GM23338 (cell line): ENCODE results near the gene TRAF3IP3. TPM values are rescaled to one million over a fixed set of nuclear protein-coding genes. Genes with fewer than 3 reads are reported as not detected.

Source experiments
- ATAC-seq: fragments of 200-7000 bp; cut with Tn5 transposase; 3 replicates; pipeline ENCODE4 v1.9.1; 2020
- DNase-seq: peaks from one replicate; pipeline ENCODE4 v3.0.0-alpha.2; 2015; ENCODE audit warnings: low spot score
- H2AFZ ChIP-seq: fragments of 200-600 bp; sonication (generic); 2 replicates; pipeline ENCODE4 v1.8.0; 2016; ENCODE audit warnings: antibody characterized with exemption, mild to moderate bottlenecking, moderate library complexity
- H3F3A ChIP-seq: fragments of 200-600 bp; sonication (generic); replicated peaks from 2 replicates; pipeline ENCODE4 v1.8.0; 2017; ENCODE audit warnings: antibody characterized with exemption, mixed run types, low read depth
- H3K27ac ChIP-seq: fragments of 200-600 bp; sonication (generic); 2 replicates; pipeline ENCODE4 v1.6.1; 2016; ENCODE audit warnings: low read depth
- H3K27me3 ChIP-seq: fragments of 200-600 bp; sonication (generic); 2 replicates; pipeline ENCODE4 v1.8.0; 2016; ENCODE audit warnings: mild to moderate bottlenecking, mixed run types, moderate library complexity; ENCODE audit not compliant: insufficient read depth
- H3K36me3 ChIP-seq: fragments of 200-600 bp; sonication (generic); 2 replicates; pipeline ENCODE4 v1.8.0; 2016; ENCODE audit warnings: mild to moderate bottlenecking; ENCODE audit not compliant: insufficient read depth
- H3K4me1 ChIP-seq: fragments of 200-600 bp; sonication (generic); 2 replicates; pipeline ENCODE4 v1.8.0; 2016; ENCODE audit warnings: mild to moderate bottlenecking, moderate library complexity; ENCODE audit not compliant: insufficient read depth
- H3K4me2 ChIP-seq: fragments of 200-600 bp; sonication (generic); 2 replicates; pipeline ENCODE4 v1.7.1; 2017; ENCODE audit warnings: mixed run types
- H3K4me3 ChIP-seq: fragments of 200-600 bp; sonication (generic); 2 replicates; pipeline ENCODE4 v1.6.1; 2016; ENCODE audit warnings: mixed run types
- H3K79me2 ChIP-seq: fragments of 200-600 bp; sonication (generic); replicated peaks from 2 replicates; pipeline ENCODE4 v1.8.0; 2017; ENCODE audit warnings: mild to moderate bottlenecking; ENCODE audit not compliant: insufficient read depth
- H3K9me2 ChIP-seq: fragments of 200-600 bp; sonication (generic); 2 replicates; pipeline ENCODE4 v1.8.0; 2017; ENCODE audit not compliant: insufficient read depth
- H4K20me1 ChIP-seq: fragments of 200-600 bp; sonication (generic); replicated peaks from 2 replicates; pipeline ENCODE4 v1.8.0; 2017; ENCODE audit warnings: mild to moderate bottlenecking; ENCODE audit not compliant: insufficient read depth
- H3K27ac Mint-ChIP-seq: 2 replicates; pipeline ENCODE4 v1.8.0; 2020; ENCODE audit warnings: inconsistent platforms, mild to moderate bottlenecking, moderate library complexity, mixed read lengths
- H3K27me3 Mint-ChIP-seq: 3 replicates; pipeline ENCODE4 v1.8.0; 2022; ENCODE audit warnings: low read depth, mild to moderate bottlenecking, moderate library complexity, mixed read lengths, inconsistent platforms; ENCODE audit not compliant: insufficient read depth, poor library complexity
- H3K36me3 Mint-ChIP-seq: 3 replicates; pipeline ENCODE4 v1.8.0; 2021; ENCODE audit warnings: low read depth, mild to moderate bottlenecking, inconsistent platforms, moderate library complexity, mixed read lengths
- H3K4me1 Mint-ChIP-seq: 3 replicates; pipeline ENCODE4 v1.8.0; 2020; ENCODE audit warnings: mild to moderate bottlenecking, inconsistent platforms, mixed read lengths
- H3K4me3 Mint-ChIP-seq: 3 replicates; pipeline ENCODE4 v1.8.0; 2021; ENCODE audit warnings: moderate library complexity, mild to moderate bottlenecking, inconsistent platforms, mixed read lengths
- H3K9me3 Mint-ChIP-seq: 3 replicates; pipeline ENCODE4 v1.8.0; 2020; ENCODE audit warnings: moderate library complexity, mild to moderate bottlenecking, inconsistent platforms, mixed read lengths
- CREB1 ChIP-seq: fragments of 250-450 bp; sonication (Bioruptor Pico); IDR thresholded peaks from 2 replicates; pipeline ENCODE4 v1.5.0; 2020; ENCODE audit warnings: low read depth, mild to moderate bottlenecking, moderate library complexity
- STAT1 ChIP-seq: IDR thresholded peaks from one replicate; pipeline ENCODE4 v1.6.1; 2016; ENCODE audit warnings: antibody characterized with exemption; ENCODE audit not compliant: unreplicated experiment
- ZNF114 ChIP-seq: fragments of 250-450 bp; sonication (Bioruptor Pico); IDR thresholded peaks from 2 replicates; pipeline ENCODE4 v1.5.0; 2020; ENCODE audit warnings: mild to moderate bottlenecking, moderate library complexity
- ZNF331 ChIP-seq: fragments of 250-450 bp; sonication (Bioruptor Pico); IDR thresholded peaks from 2 replicates; pipeline ENCODE4 v1.5.0; 2020; ENCODE audit warnings: low read depth, mild to moderate bottlenecking, moderate library complexity
- polyA plus RNA-seq: library from polyadenylated mRNA; unstranded; fragments of >200 nt; fragmentation: Nextera tagmentation; extraction: Ambion mirVana; gene quantifications from 2 replicates; pipeline ENCODE4 v1.2.1, GENCODE V29; 2016
- total RNA-seq: library from RNA; depleted of rRNA; stranded (reverse); fragments of >200 nt; shearing (Covaris generic); gene quantifications from 2 replicates; pipeline ENCODE4 v1.2.3, GENCODE V29; 2014
- TF ChIP-seq, protein P1 (sequence below): fragments of 250-450 bp; sonication (Bioruptor Pico); IDR thresholded peaks from 2 replicates; pipeline ENCODE4 v1.5.0; 2020; ENCODE audit warnings: mild to moderate bottlenecking, moderate library complexity
- TF ChIP-seq, protein P2 (sequence below), 2 experiments: fragments of 200-600 bp in 1 of 2; sonication (generic) in 1 of 2; conservative IDR thresholded peaks; 2 replicates each; pipeline versions ENCODE4 v1.5.1 to v1.6.1; 2016 to 2017; ENCODE audit warnings: antibody characterized with exemption in 2 of 2, low read depth in 2 of 2, mild to moderate bottlenecking in 2 of 2, moderate library complexity in 1 of 2
- TF ChIP-seq, protein P3 (sequence below): IDR thresholded peaks from one replicate; pipeline ENCODE4 v1.6.1; 2018; ENCODE audit warnings: antibody characterized with exemption; ENCODE audit not compliant: unreplicated experiment

TRAF3IP3 gene
- total and polyA plus RNA-seq, 2 experiments from 2014 or later = not detected

DNA sequence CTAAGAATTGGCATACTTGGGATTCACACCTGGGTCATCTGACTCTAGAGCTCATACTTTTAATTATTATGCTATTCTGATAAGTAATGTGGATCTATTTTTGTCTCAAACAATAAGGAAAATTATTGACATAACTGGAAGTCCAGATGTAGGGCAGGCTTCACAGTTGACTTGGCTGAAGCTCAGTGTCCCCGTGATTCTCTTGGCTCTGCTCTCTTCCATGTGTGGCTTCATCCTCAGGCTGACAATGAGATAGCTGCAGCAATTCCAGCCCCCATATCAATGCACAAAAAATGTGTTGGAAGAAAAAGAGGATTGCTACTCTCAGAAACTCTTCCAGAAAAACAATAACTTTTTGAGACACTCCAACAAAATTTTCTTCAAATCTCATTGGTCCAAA is 27.4 kb upstream of the TRAF3IP3 start (continued):
- TF ChIP-seq, protein P1, sequence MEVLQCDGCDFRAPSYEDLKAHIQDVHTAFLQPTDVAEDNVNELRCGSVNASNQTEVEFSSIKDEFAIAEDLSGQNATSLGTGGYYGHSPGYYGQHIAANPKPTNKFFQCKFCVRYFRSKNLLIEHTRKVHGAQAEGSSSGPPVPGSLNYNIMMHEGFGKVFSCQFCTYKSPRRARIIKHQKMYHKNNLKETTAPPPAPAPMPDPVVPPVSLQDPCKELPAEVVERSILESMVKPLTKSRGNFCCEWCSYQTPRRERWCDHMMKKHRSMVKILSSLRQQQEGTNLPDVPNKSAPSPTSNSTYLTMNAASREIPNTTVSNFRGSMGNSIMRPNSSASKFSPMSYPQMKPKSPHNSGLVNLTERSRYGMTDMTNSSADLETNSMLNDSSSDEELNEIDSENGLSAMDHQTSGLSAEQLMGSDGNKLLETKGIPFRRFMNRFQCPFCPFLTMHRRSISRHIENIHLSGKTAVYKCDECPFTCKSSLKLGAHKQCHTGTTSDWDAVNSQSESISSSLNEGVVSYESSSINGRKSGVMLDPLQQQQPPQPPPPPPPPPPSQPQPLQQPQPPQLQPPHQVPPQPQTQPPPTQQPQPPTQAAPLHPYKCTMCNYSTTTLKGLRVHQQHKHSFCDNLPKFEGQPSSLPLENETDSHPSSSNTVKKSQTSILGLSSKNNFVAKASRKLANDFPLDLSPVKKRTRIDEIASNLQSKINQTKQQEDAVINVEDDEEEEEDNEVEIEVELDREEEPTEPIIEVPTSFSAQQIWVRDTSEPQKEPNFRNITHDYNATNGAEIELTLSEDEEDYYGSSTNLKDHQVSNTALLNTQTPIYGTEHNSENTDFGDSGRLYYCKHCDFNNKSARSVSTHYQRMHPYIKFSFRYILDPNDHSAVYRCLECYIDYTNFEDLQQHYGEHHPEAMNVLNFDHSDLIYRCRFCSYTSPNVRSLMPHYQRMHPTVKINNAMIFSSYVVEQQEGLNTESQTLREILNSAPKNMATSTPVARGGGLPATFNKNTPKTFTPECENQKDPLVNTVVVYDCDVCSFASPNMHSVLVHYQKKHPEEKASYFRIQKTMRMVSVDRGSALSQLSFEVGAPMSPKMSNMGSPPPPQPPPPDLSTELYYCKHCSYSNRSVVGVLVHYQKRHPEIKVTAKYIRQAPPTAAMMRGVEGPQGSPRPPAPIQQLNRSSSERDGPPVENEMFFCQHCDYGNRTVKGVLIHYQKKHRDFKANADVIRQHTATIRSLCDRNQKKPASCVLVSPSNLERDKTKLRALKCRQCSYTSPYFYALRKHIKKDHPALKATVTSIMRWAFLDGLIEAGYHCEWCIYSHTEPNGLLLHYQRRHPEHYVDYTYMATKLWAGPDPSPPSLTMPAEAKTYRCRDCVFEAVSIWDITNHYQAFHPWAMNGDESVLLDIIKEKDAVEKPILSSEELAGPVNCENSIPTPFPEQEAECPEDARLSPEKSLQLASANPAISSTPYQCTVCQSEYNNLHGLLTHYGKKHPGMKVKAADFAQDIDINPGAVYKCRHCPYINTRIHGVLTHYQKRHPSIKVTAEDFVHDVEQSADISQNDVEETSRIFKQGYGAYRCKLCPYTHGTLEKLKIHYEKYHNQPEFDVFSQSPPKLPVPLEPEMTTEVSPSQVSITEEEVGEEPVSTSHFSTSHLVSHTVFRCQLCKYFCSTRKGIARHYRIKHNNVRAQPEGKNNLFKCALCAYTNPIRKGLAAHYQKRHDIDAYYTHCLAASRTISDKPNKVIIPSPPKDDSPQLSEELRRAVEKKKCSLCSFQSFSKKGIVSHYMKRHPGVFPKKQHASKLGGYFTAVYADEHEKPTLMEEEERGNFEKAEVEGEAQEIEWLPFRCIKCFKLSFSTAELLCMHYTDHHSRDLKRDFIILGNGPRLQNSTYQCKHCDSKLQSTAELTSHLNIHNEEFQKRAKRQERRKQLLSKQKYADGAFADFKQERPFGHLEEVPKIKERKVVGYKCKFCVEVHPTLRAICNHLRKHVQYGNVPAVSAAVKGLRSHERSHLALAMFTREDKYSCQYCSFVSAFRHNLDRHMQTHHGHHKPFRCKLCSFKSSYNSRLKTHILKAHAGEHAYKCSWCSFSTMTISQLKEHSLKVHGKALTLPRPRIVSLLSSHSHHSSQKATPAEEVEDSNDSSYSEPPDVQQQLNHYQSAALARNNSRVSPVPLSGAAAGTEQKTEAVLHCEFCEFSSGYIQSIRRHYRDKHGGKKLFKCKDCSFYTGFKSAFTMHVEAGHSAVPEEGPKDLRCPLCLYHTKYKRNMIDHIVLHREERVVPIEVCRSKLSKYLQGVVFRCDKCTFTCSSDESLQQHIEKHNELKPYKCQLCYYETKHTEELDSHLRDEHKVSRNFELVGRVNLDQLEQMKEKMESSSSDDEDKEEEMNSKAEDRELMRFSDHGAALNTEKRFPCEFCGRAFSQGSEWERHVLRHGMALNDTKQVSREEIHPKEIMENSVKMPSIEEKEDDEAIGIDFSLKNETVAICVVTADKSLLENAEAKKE (CRISPR knock-in tag) = no peak
- TF ChIP-seq, protein P2, sequence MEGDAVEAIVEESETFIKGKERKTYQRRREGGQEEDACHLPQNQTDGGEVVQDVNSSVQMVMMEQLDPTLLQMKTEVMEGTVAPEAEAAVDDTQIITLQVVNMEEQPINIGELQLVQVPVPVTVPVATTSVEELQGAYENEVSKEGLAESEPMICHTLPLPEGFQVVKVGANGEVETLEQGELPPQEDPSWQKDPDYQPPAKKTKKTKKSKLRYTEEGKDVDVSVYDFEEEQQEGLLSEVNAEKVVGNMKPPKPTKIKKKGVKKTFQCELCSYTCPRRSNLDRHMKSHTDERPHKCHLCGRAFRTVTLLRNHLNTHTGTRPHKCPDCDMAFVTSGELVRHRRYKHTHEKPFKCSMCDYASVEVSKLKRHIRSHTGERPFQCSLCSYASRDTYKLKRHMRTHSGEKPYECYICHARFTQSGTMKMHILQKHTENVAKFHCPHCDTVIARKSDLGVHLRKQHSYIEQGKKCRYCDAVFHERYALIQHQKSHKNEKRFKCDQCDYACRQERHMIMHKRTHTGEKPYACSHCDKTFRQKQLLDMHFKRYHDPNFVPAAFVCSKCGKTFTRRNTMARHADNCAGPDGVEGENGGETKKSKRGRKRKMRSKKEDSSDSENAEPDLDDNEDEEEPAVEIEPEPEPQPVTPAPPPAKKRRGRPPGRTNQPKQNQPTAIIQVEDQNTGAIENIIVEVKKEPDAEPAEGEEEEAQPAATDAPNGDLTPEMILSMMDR (conservative IDR thresholded peaks at IDR 0.05; ENCODE audit: low read depth in 2 of 2) = no peak

DNA sequence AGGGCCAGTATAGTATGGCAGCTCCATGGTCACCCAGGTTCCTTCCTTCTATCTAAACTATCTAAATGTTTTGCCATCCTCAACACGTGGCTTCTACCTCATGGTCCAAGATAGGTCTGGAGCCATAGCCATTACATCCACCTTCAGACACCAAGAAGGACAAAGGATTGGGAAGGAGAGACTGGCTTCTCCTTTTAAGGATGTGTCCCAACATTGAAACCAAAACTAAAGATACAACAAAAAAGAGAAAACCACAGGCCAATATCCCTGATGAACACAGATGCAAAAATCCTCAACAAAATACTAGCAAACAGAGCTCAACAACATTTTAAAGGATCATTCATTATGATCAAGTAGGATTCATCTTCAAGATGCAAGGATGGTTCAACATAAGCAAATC is 26.4 kb upstream of the TRAF3IP3 start:
- no peaks in the 10 kb centered on the region for H3K79me2 ChIP-seq
- TF ChIP-seq STAT1 (no peak), ZNF331 (CRISPR knock-in tag) (no peak), CREB1 (no peak), ZNF114 (CRISPR knock-in tag) (no peak)
- TF ChIP-seq, protein P3, sequence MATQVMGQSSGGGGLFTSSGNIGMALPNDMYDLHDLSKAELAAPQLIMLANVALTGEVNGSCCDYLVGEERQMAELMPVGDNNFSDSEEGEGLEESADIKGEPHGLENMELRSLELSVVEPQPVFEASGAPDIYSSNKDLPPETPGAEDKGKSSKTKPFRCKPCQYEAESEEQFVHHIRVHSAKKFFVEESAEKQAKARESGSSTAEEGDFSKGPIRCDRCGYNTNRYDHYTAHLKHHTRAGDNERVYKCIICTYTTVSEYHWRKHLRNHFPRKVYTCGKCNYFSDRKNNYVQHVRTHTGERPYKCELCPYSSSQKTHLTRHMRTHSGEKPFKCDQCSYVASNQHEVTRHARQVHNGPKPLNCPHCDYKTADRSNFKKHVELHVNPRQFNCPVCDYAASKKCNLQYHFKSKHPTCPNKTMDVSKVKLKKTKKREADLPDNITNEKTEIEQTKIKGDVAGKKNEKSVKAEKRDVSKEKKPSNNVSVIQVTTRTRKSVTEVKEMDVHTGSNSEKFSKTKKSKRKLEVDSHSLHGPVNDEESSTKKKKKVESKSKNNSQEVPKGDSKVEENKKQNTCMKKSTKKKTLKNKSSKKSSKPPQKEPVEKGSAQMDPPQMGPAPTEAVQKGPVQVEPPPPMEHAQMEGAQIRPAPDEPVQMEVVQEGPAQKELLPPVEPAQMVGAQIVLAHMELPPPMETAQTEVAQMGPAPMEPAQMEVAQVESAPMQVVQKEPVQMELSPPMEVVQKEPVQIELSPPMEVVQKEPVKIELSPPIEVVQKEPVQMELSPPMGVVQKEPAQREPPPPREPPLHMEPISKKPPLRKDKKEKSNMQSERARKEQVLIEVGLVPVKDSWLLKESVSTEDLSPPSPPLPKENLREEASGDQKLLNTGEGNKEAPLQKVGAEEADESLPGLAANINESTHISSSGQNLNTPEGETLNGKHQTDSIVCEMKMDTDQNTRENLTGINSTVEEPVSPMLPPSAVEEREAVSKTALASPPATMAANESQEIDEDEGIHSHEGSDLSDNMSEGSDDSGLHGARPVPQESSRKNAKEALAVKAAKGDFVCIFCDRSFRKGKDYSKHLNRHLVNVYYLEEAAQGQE = no peak

More for the DNA sequence above, 26.4 kb upstream of the TRAF3IP3 start:
- Histone ChIP-seq H3K9me2 (no peaks in the 10 kb centered on the region), H3K27me3 (no peaks in the 10 kb centered on the region), H3K27ac (no peak overlapping the region), H3K4me1 (no peaks in the 10 kb centered on the region), H3K36me3 (no peaks in the 10 kb centered on the region), H2AFZ (no peak overlapping the region), H3K4me2 (no peak overlapping the region), H3K4me3 (no peak overlapping the region), H3F3A (no peaks in the 10 kb centered on the region), H4K20me1 (no peaks in the 10 kb centered on the region)
- ATAC-seq = no peak
- H3K27ac Mint-ChIP-seq = no peak overlapping the region
- no peak overlapping the region for H3K4me3 Mint-ChIP-seq
- no peaks in the 10 kb centered on the region for H3K9me3 Mint-ChIP-seq
- H3K4me1 Mint-ChIP-seq = no peaks in the 10 kb centered on the region
- no peaks in the 10 kb centered on the region for H3K27me3 Mint-ChIP-seq
- DNase-seq = no peak
- no peaks in the 10 kb centered on the region for H3K36me3 Mint-ChIP-seq
